ENCODE results near the gene TYMP.

The TYMP gene

DNA sequence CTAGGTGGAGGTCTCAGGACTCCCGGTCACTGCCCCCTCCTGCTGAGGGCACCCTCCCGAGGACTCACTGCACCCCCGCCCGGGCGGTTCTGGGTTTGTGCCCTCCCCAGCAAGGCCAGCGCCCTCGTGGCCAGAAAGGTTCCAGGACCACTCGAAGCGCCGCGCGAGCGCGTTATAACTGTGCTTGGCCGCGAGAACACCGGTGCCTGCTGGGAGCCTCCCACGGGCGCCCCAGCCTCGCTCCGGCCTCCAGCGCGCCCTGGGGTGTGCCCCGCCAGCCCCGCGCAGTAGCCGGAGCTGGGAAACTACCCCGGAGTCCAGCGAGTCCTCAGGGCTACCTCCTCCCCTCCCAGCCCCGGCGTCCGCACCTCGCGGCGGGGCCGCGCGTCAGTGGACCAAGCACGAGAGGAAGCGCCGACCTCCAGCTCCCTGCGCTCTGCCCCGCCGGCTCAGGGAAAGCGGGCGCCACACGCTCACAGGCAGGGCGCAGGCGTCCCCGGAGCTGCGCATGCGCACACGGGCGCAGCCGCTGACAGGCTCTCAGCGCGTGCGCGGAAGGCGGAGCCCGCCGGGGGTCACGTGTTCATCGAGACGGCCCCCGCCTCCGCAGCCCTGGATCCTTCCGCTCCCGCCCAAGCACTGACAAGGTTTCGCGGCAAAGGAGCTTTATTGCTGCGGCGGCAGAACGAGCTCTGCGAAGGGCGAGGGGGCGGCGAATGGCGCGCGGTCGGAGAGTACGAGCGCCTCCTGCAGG lies 4.5 kb downstream of the TYMP start, which contains the start of gene SCO2 (continued):
- TF ChIP-seq ZNF335 (tag by site-specific recombination; conservative IDR thresholded peaks at IDR 0.05) (peak; percentile 82), ZNF510 (tag by site-specific recombination; IDR thresholded peaks at IDR 0.05; ENCODE audit: insufficient replicate concordance) (no peak), OSR2 (tag by site-specific recombination; IDR thresholded peaks at IDR 0.05) (peak; percentile 16; the same call in 1 of the 2 replicates), ZBTB7A (tag by site-specific recombination; IDR thresholded peaks at IDR 0.05; ENCODE audit: low read depth) (peak; percentile 76), ZNF280C (tag by site-specific recombination; IDR thresholded peaks at IDR 0.05) (no peak), ZNF37A (tag by site-specific recombination; IDR thresholded peaks at IDR 0.05) (no peak), ZNF302 (tag by site-specific recombination; IDR thresholded peaks at IDR 0.05; ENCODE audit: low read depth) (no peak), ZNF561 (tag by site-specific recombination; IDR thresholded peaks at IDR 0.05; ENCODE audit: borderline replicate concordance) (peak; percentile 48), ZSCAN18 (tag by site-specific recombination; IDR thresholded peaks at IDR 0.05) (no peak), ZIC2 (tag by site-specific recombination; IDR thresholded peaks at IDR 0.05) (peak; percentile 93), KLF1 (tag by site-specific recombination; IDR thresholded peaks at IDR 0.05) (peak; percentile 65), ZNF416 (tag by site-specific recombination; IDR thresholded peaks at IDR 0.05) (no peak), ZNF114 (tag by site-specific recombination; IDR thresholded peaks at IDR 0.05) (no peak), ZBTB10 (tag by site-specific recombination; IDR thresholded peaks at IDR 0.05) (peak; percentile 67; the same call in 1 of the 2 replicates), PBX3 (CRISPR knock-in tag; IDR thresholded peaks at IDR 0.05) (peak; percentile 84; the same call in 1 of the 2 replicates), ZNF223 (tag by site-specific recombination; IDR thresholded peaks at IDR 0.05) (no peak), ZNF580 (tag by site-specific recombination; IDR thresholded peaks at IDR 0.05) (no peak), HOXC10 (CRISPR knock-in tag; IDR thresholded peaks at IDR 0.05) (no peak), HOXA7 (CRISPR knock-in tag; IDR thresholded peaks at IDR 0.05; ENCODE audit: borderline replicate concordance) (no peak), ZNF10 (tag by site-specific recombination; IDR thresholded peaks at IDR 0.05) (no peak), ZNF777 (tag by site-specific recombination; IDR thresholded peaks at IDR 0.05; ENCODE audit: borderline replicate concordance) (no peak), ZNF423 (tag by site-specific recombination; IDR thresholded peaks at IDR 0.05) (peak; percentile 93), PRDM2 (tag by site-specific recombination; IDR thresholded peaks at IDR 0.05; ENCODE audit: borderline replicate concordance) (no peak), ZNF660 (tag by site-specific recombination; IDR thresholded peaks at IDR 0.05) (peak; percentile 39; the same call in 1 of the 2 replicates), ZBTB48 (tag by site-specific recombination; IDR thresholded peaks at IDR 0.05) (peak; percentile 85; the same call in 1 of the 2 replicates)
